Stimulated activated CD8-positive, alpha-beta memory T cell treated with anti-CD3 and anti-CD28 coated beads, Interleukin-7, amount 100 ng/mL, for 48 hours (primary cell): Measurements from ENCODE around the gene CDH13.

Experiments used
- DNase-seq, 2 donors: peaks; one replicate each; pipeline ENCODE4 v3.0.0-alpha.2; 2020; ENCODE audit warnings: low read depth in 1 of 2; ENCODE audit errors: extremely low read depth in 1 of 2

CDH13 gene

DNA sequence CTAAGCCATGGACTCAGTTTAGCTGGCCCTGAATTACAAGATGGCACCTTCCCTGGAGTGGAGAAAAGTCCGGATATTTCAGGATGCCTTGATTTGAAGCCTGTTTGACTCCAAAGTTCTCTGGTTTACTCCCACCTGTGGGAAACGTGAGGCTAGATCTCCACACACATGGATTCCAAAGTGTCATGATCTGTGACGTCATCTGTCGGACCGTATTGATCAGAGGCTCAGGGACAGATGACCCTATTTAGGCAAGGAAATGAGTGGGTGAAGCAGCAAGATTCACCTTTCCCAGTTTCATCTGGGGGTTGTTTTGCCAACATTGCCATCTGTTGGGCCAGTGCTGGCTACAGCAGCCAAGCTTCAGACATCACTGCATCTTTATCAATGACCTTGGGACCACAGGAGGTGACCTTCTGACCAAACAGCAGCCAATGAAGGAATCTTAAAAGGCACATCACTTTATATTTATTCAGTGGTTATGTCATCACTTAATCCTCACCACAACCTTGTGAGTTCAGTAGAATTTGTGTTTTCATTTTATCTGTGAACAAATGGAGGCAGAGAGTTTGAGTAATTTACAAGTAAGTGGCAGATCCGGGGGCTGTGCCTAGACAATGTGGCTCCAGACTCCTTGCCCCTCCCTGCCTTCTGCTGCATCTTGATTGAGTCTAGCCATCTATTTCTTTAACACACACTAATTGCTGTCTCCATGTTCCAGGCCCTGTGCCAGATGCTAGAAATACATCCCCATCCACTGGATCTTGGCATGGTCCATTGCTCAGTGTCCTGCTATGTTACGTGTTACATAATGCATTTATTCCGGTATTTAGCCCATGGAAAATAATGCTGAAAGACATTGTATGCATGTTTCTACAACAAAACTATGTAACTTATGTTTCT is 1.5 kb upstream of the CDH13 start:
- no peak for DNase-seq

DNA sequence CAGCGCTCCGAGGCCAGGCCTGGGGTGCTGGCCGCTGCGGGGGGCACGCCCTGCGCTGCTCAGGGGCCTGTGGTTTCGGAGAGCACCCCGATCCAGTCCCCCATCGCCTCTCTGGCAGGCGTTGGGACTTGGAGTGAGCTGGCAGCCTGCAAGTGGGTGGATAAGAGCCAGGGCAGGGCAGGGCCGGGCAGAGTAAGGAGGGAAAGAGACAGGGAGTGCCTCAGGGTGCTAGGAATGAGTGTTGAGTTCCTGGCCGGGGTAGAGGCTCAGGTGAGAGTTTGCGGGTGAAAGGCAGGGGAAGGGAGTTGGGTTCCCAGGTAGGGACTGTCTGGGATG is 1.3 kb downstream of the CDH13 start:
- DNase-seq, result no peak

DNA sequence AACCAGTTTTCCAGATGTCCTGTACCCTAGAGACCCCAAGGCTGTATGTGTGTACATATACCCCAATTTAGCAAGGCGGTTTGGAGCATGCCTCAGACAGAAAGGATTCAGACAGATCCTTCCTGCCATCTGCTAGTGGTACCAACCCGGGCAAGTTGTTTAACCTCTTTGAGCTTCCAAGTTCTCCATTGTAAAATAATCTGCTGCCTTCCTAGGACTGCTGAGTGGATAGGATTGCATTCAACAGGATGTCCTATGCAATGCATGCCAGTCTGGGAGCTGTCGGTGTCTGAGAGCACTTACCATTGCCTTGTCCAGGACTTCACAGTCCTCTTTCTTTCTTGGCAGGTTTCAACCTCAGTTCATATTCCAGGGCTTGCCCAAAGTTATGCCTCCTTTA is 1.9 kb downstream of the CDH13 start:
- DNase-seq, result no peak

DNA sequence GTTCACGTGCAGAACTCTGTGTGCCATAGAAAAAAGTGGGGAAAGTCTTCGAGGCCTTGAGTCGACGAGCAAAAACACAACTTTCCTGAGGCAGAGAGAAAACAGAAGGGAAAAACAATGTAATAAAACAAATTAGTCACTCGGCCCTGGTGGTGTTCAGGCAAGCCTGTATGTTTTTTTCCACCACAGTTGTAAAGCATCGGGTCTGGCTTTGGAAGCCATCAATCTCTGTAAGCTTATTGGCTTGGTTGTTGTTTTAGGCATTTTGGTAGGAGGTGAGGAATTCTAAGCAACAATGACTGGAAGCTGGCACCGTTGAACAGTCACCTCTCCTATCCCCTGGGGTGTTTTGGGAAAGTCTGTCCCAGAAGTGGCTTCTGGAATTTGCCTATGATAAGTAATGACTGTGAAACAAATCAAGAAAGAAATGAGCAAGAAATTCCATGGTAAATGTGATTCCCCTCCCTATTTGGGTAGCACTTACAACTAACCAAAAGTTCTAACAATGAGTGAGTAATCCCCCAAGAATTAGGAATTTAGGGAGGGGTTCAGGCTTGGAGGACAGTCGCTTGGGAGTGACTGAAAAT is 2.8 kb downstream of the CDH13 start:
- no peak for DNase-seq

DNA sequence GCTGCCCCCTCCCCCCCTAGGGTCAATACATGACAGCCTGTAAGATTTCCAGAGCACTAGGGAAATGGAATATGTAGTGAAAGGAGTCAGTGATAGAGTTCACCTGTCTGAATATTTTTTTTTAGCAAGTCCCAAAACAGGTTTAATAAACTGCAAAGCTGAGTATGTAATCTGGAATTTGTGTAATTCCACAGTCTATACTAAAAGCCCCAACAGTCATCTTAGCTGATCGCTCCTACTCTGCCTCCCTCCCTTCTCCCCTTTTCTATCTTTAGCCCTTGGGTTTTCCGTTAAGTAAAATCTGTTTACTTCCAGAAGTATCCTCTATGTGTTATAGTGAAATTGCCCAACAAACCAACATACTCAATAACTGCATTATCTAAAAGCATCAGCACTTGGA is 3.5 kb downstream of the CDH13 start:
- no peak for DNase-seq

DNA sequence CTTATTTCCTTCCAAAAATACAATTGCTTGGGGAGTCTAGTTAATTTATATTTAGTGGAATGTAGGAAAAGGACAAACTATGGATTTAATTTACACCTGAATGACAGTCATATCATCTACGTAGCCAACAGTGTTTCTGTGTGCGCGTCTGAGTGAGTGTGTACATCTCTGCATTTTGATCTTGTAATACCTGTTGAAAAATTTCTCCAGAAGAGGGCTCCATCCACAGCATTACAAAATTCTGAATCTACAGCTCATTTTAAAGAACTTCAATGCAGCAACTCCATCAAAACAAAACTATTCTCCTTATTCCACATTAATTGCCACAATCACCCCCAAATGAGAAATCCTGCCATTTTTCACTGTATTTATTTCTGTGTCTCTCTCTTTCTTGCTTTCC is 3.9 kb downstream of the CDH13 start:
- no peak for DNase-seq

DNA sequence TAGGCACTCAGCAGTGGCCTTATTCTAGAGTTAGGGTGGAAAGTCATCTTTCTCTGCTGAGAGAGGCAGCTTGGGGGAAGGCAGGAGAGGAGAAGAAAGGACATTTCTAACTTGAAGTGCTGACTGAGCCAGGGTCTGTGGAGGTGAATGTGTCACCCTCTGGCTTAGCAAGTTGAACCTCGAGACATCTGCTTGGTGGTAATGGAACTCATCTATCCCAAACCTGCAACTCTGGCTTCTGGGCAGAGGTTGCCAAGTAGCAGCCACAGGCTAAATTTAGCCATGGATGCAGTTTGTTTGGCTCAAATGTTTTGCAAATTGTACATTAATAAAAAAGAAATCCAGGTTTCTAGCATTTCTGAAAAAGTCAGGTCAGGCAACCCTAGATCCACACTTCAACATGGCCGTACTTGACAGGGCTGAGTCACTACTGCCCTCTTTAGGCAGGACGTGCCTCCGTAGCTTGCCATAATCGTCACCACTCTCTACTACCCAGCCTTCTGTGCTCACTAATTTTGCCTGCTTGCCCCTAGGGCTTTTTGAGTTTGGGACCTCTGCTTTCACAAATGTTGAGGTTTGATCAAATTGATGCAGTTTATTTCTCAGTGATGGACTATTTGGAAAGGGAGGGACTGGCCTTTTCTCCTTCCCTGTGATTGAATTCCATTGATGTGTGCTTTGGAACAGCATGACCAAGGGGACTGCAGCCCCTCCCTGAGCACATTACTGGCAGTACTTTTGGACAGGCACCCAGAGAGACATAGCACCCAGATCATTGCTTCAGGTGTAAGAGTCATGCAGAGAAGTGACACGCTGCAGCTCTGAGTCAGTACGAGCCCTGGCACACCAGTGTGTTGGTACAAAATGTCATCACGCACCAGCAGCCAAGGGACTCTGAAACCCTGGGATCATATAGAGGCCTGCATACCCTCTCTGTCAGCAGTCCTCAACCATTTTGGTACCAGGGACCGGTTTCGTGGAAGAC is 5.2 kb downstream of the CDH13 start:
- DNase-seq, result no peak

DNA sequence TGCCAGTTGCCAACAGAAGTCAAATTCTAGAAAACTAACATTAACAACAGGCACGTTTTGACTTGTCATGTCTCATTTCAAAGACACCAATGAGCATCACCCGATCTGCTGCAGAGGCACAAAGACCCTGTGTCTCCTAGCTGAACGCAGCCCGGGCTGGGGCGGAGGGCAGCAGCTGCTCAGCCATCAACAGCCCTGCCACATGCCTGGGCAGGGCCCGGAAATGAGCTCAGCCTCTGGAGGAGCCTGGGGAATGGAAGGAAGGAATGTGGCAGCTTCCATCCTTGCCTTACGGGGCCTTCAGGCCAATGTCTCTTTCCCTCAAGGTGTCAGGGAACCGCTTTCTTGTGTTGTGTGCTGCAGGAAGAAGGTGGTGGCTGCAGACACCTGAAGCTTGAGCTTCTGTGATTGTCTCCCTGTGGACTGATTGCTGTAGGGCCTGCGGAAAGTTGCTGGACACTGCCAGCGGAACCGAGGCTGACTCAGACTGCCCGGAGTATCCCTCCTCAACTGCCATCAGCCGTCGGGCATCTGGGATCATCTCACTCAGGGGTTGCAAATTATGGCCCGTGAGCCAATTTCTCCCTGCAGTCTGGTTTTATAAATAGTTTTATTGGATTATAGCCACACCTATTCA is 7.3 kb downstream of the CDH13 start:
- DNase-seq, result no peak

DNA sequence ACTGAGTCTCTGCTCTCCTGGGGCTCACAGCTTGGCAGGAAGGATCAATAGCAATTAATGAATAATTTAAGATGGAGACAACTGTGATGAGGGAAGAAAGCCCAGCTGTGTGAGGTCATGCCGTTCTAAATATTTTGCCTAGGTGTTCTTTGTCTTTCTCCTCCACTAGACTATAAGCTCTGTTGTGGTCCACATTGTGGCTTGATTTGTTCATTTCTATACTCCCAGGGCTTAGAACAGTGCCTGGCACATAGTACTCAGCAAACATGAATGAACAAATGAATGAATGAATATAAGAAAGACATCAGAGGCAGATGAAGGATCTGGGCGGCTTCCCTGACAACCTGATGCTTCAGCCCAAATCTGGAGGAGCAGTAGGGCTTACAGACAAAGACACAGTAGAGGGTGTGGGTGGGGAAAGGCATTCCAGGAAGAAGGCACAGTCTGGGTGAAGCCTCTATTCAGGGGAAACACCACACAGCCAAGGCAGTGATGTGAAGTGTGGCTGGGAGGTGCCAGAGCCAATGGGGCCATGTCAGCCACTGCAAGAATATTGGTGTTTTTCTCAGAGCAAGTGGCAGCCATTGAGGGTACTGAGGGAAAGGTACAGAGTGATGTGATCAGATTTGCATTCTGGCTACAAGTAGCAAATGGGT is 8.3 kb downstream of the CDH13 start:
- DNase-seq, result no peak

DNA sequence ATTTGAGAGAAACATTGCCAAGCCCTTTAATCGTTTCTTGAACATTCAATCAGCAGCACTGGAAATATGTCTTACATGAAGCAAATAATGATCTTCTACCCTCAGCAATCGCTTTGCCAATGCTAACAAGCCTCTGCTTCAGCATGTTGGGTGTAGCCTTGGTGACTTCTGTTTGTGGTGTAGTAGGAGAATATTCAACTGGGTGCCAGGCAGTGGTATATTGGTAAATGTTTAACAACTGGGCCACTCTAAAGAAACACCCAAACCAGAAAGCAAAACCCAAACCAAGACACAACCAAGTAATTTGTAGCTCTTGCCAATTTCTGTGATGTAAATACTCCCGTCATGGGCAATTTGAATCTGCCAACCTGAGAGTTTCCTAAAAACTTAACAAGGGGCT is 9.7 kb downstream of the CDH13 start:
- no peak for DNase-seq

DNA sequence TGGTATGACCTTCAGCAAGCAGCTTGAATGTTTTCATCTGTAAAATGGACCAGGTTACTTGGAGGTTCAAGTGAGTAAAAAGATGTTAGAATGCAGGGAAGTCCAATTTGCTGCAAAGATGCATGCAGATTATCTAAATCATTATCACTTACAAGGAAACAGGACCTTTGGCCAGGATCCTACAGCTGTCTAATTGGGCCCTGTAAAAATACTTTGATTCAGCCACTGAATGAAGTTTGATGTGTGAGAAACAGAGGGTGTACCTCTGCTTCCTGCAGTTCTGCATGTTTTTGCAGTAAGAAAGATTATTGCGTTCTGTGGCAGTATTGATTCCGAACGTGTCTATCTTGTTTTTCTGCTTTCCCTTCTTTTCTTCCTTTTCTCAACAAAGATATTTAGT is 10.2 kb downstream of the CDH13 start:
- no peak for DNase-seq

DNA sequence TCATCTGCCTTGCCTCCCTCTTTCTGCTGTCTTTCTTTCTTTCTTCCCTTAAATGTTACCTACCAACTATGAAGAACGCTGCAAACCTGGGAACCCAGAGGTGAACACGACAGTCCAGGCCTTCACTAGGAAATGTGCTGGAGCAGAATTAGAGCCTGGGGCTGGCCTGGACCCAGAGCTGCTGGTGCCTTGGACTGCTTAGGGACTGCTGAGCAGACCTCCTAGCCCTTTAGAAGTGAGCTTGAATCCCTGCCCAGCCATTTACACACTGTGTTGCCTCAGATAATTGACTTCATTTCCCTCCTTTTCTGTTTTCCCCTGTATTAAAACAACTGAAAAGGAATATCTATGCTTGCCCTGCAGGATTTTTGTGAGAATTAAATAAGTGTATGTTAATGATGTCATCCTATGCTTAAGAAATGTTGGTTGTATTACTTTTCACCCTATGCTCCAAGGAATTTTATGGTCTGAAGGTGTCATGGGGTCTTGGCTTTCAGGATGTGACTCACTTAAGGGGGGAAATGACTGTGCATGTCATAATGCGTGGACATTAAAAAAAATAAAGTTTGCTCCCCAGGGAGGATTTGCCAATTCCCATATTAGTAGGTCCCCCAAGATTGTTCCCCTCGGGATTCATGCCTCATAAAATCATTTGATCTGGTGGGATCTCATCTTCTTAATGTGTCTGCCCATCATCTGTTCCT is 11.5 kb downstream of the CDH13 start:
- no peak for DNase-seq

DNA sequence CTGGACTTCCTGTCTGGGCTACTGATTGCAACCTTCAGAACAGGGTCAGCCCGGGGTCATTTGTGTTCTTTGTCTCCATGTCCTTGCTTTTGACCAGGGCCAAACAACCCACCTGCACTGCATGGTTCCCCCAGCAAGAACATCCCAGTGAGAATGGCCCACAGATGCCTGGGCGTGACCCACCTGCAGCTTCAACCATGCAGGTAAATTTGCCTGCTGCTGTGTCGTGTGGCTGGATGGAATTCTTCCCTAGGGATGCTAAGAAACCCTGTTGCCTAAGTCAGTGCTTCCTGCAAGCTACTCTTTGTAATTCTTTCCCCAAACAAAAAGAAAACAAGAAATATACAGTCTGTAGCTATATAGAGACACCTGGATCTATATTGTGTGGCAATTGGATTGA is 12.5 kb downstream of the CDH13 start:
- no peak for DNase-seq

DNA sequence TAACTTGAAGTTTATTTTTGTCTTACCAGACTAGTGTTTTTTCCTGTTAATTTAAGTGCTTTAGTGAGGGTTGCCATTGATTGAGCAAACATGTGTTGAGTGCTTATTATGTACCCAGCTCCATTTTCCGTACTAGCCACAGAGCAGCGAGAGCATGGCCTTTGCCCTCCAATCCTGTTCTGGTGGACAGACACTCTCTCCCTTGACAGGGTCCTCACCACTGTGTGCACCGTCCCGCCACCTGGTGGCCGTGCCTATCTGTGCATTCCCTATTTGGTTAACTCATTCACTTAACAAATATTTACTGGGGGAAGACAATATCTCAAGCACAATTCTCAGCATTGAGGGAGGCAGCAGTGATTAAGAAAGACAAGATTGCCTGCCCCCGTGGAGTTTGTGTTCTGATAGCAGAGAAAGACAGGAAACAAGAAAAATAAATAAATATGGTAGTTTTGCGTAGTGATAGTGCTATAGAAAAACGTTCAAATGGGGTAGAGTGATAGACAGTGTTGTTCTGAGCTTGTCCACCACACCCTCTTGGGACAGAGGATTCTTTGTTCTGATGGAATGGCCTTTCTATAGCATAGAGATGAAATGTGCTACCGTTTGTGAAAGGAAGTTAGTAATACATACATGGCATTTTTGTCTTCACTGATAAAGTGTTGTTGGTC is 13.0 kb downstream of the CDH13 start:
- peak in 1 of 2 donors; percentile 25 for DNase-seq

DNA sequence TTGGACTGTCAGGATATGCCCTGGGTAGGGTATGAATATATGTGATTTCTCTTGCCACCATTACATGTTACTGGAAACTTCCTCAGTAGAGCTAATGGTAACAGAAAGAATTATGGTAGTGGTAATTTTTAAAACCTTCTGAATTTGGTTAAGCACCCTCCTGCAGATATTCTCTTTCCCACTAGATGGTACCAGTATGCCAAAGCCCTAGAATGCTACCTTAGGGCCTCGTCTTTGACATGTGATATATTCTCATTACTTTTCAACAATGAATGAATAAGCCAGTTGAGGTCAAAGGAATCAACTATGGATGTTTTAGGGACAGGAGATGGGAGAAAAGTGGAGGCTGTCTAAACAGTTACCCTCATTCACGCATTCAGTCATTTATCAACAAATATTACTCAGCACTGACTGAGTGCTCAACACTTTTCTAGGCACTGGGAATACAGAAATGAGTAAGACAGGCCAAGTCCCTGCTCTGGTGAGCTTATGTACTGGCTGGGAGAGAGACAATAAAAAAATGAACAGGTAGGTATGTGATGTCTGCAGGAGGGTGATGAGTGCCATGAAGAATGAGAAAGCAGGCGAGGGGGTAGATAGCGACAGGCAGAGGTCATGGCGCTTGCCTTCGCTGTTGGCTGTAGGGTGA is 14.7 kb downstream of the CDH13 start:
- DNase-seq, result no peak

DNA sequence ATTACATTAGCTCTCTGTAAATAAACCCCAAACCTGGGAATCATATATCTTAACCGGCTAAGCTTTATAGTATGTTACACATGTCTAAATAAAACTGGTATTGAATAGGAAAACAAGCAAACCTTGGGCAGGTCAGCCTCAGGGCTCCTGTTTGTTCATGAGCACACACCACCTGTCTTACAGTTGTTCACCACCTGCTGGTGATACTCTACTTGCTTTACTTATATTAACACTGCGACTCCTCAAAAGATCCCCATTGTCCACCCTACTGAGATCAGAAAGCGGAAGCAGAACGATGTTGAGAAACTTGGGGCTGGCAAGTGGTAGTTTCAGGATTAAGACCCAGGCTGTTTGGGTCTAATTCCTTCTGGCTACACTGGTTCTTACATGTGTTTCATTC is 16.4 kb downstream of the CDH13 start:
- DNase-seq, result no peak

DNA sequence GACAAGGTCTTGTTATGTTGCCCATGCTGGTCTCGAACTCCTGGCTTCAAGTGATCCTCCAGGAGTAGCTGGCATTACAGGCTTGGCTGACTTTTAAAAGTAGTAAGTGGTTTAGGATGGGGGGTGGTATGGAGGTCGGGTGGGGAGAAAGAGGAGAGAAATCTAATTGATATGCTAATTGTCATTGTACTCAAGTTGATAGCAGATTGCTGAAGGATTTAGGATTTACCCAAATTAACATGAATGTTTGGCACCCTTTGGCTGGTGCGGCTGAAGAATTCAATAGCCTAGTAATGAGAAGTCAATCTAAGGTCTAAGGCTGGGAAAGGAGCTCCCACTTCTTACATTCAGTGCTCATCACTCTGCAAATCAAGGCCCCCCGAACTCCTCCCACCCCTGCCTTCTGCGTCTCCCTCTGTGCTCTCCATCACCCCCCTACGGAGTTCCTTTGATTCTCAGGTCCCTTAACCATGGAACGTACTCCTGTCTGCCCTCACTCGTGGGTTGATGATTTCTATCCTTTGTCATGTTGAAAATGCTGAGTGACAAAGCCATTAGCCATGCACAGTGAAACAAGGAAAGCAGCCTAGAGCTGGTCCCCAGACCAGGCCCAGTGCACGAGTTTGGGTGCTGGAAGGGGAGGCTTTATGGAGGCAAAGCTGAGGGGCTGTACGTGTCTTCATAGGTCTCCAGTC is 17.3 kb downstream of the CDH13 start:
- DNase-seq, result no peak

DNA sequence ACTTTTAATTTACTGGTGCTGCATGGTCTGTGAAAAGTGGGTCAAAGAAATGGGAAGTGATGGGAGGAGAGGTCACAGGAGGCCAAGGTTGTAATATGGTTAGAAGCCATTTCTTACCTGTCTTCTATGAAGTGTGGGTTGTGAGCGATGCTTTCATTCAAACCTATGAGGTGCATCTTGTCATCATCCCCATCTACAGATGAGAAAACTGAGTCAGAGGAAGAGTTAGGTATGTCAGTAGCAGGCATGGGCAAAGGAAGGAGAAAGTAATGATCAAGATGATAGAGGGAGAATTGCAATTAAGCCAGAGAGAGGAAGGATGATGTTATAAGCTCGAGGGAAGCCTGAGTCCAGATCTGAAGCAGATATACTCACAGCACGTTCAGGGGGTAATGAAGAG is 19.7 kb downstream of the CDH13 start:
- DNase-seq, result no peak
